GM19372 (cell line): Measurements from ENCODE around the gene PALM3.

Experiments
- ATAC-seq: cut with Tn5 transposase; IDR thresholded peaks from one replicate; pipeline ENCODE4 v1.9.1; 2021; ENCODE audit warnings: mild to moderate bottlenecking, low read depth, moderate library complexity; ENCODE audit not compliant: unreplicated experiment

The PALM3 gene

GRCh38 chr19:14005349-14006084 lies 56.4 kb downstream of the PALM3 start:
- ATAC-seq = peak; percentile 36

- no peak for ATAC-seq
Observed at GRCh38 chr19:14004619-14005348, 57.1 kb downstream of the PALM3 start.
